Mesenchymal stem cell (in vitro differentiated cells and primary cell): Measurements from ENCODE around the gene TIMM44.
"Not testable (repeated sequence)": the region's sequence is repeated elsewhere in the genome, so short reads cannot be mapped to it uniquely, and the experiment has no call there.

Experiments
- DNase-seq: peaks from one replicate; pipeline ENCODE4 v3.0.0-alpha.2; 2013
- H2AFZ ChIP-seq: one replicate; pipeline ENCODE4 v1.6.1; 2013; ENCODE audit warnings: low read depth, mild to moderate bottlenecking, control low read depth, inconsistent platforms, low read length, moderate library complexity
- H2AK5ac ChIP-seq: 2 replicates; pipeline ENCODE4 v1.6.1; 2013; ENCODE audit warnings: low read length, moderate library complexity, mild to moderate bottlenecking, inconsistent platforms; ENCODE audit not compliant: severe bottlenecking
- H2BK120ac ChIP-seq: one replicate; pipeline ENCODE4 v1.6.1; 2013; ENCODE audit warnings: low read depth, mild to moderate bottlenecking, inconsistent platforms, low read length, moderate library complexity
- H2BK12ac ChIP-seq, 2 experiments: one replicate each; pipeline ENCODE4 v1.6.1; 2013; ENCODE audit warnings: inconsistent platforms in 2 of 2, low read length in 2 of 2, mild to moderate bottlenecking in 2 of 2, moderate library complexity in 2 of 2, control low read depth in 1 of 2
- H2BK15ac ChIP-seq: one replicate; pipeline ENCODE4 v1.6.1; 2013; ENCODE audit warnings: mild to moderate bottlenecking, low read depth, inconsistent platforms; ENCODE audit not compliant: poor library complexity, severe bottlenecking
- H2BK5ac ChIP-seq: 2 replicates; pipeline ENCODE4 v1.6.1; 2013; ENCODE audit warnings: low read depth, mild to moderate bottlenecking, low read length, control low read depth, inconsistent platforms; ENCODE audit not compliant: poor library complexity, severe bottlenecking
- H3K14ac ChIP-seq, 2 experiments: one replicate each; pipeline ENCODE4 v1.6.1; 2013; ENCODE audit warnings: inconsistent platforms in 2 of 2, low read length in 2 of 2, control low read depth in 1 of 2, mild to moderate bottlenecking in 1 of 2, moderate library complexity in 1 of 2
- H3K18ac ChIP-seq, 2 experiments: one replicate each; pipeline ENCODE4 v1.6.1; 2013; ENCODE audit warnings: inconsistent platforms in 2 of 2, low read length in 2 of 2, control low read depth in 1 of 2, low read depth in 1 of 2, mild to moderate bottlenecking in 1 of 2
- H3K23ac ChIP-seq, 2 experiments: one replicate each; pipeline ENCODE4 v1.6.1; 2013; ENCODE audit warnings: inconsistent platforms in 2 of 2, low read length in 2 of 2, mild to moderate bottlenecking in 2 of 2, moderate library complexity in 2 of 2, control low read depth in 1 of 2
- H3K27ac ChIP-seq: 2 replicates; pipeline ENCODE4 v1.5.1; 2013; ENCODE audit warnings: mild to moderate bottlenecking, moderate library complexity, low read length, control low read depth, inconsistent platforms; ENCODE audit not compliant: poor library complexity, severe bottlenecking
- H3K27me3 ChIP-seq, 2 experiments: 2 replicates each; pipeline versions ENCODE4 v1.6.1 to v1.7.0; 2013; ENCODE audit warnings: low read length in 2 of 2, mild to moderate bottlenecking in 2 of 2, moderate library complexity in 2 of 2, control low read depth in 1 of 2, inconsistent platforms in 1 of 2; ENCODE audit not compliant: control insufficient read depth in 1 of 2, insufficient read depth in 1 of 2
- H3K36me3 ChIP-seq, 2 experiments: 2 replicates each; pipeline versions ENCODE4 v1.6.1 to v1.7.0; 2013; ENCODE audit warnings: low read length in 2 of 2, control low read depth in 1 of 2, inconsistent platforms in 1 of 2, low read depth in 1 of 2, mild to moderate bottlenecking in 1 of 2; ENCODE audit not compliant: insufficient read depth in 2 of 2, control insufficient read depth in 1 of 2
- H3K4ac ChIP-seq, 2 experiments: one replicate each; pipeline ENCODE4 v1.6.1; 2013; ENCODE audit warnings: inconsistent platforms in 2 of 2, low read length in 2 of 2, mild to moderate bottlenecking in 2 of 2, moderate library complexity in 2 of 2, control low read depth in 1 of 2, low read depth in 1 of 2
- H3K4me1 ChIP-seq: 2 replicates; pipeline ENCODE4 v1.6.1; 2013; ENCODE audit warnings: low read depth, low read length, control low read depth; ENCODE audit not compliant: control insufficient read depth, insufficient read depth
- H3K4me2 ChIP-seq: 2 replicates; pipeline ENCODE4 v1.6.1; 2013; ENCODE audit warnings: low read length, mild to moderate bottlenecking, inconsistent platforms; ENCODE audit not compliant: poor library complexity, severe bottlenecking
- H3K4me3 ChIP-seq, 2 experiments: 2 replicates each; pipeline versions ENCODE4 v1.5.1 to v1.7.0; 2013; ENCODE audit warnings: low read length in 2 of 2, mild to moderate bottlenecking in 2 of 2, control low read depth in 1 of 2, low read depth in 1 of 2; ENCODE audit not compliant: insufficient read depth in 1 of 2
- H3K79me1 ChIP-seq: replicated peaks from 2 replicates; pipeline ENCODE4 v1.6.1; 2013; ENCODE audit warnings: mild to moderate bottlenecking, control low read depth, low read length, inconsistent platforms; ENCODE audit not compliant: poor library complexity, severe bottlenecking
- H3K9ac ChIP-seq: 2 replicates; pipeline ENCODE4 v1.7.0; 2013; ENCODE audit warnings: mild to moderate bottlenecking, low read length, moderate library complexity
- H3K9me3 ChIP-seq: 2 replicates; pipeline ENCODE4 v1.7.0; 2013; ENCODE audit warnings: mild to moderate bottlenecking, low read length; ENCODE audit not compliant: control insufficient read depth
- H4K8ac ChIP-seq: one replicate; pipeline ENCODE4 v1.6.1; 2013; ENCODE audit warnings: inconsistent platforms, mild to moderate bottlenecking, low read length, moderate library complexity
- H4K91ac ChIP-seq: one replicate; pipeline ENCODE4 v1.6.1; 2013; ENCODE audit warnings: mild to moderate bottlenecking, low read length, inconsistent platforms
- WGBS: methylation state at CpG from one replicate; pipeline ENCODE4 v1.1.7; 2013; ENCODE audit warnings: mixed read lengths; 5-methylcytosine and 5-hydroxymethylcytosine counted together

TIMM44 gene

GRCh38 chr19:7961082-7961481, 17.6 kb upstream of the TIMM44 start:
- peak overlapping the region; percentile 63 for H3K27ac ChIP-seq
- H2BK5ac ChIP-seq, H3K9me3 ChIP-seq, H3K9ac ChIP-seq, H2BK12ac ChIP-seq, H3K4ac ChIP-seq, H3K27me3 ChIP-seq, H3K23ac ChIP-seq, DNase-seq, H4K8ac ChIP-seq, H4K91ac ChIP-seq, H3K4me3 ChIP-seq, H2BK120ac ChIP-seq, H2AK5ac ChIP-seq, H3K14ac ChIP-seq, H3K18ac ChIP-seq, H3K4me2 ChIP-seq, H2AFZ ChIP-seq, H2BK15ac ChIP-seq: not testable (repeated sequence)
- H3K79me1 ChIP-seq: peaks cover 36% of the 10 kb centered on the region
- peaks cover 61 to 73% of the 10 kb centered on the region in 2 experiments for H3K36me3 ChIP-seq
- 97% methylated on average over 4 of the region's 4 CpGs for WGBS
- H3K4me1 ChIP-seq: peaks cover 11% of the 10 kb centered on the region

- Histone ChIP-seq H3K23ac (no peak overlapping the region), H3K4me1 (peaks cover 14% of the 10 kb centered on the region), H3K4me2 (no peak overlapping the region), H3K9ac (no peak overlapping the region), H3K27me3 (no peaks in the 10 kb centered on the region), H4K8ac (no peak overlapping the region), H2BK15ac (no peak overlapping the region), H2AFZ (no peak overlapping the region), H3K36me3 (peaks cover 46 to 56% of the 10 kb centered on the region in 2 experiments), H3K18ac (no peak overlapping the region), H2BK5ac (no peak overlapping the region), H3K4ac (no peak overlapping the region), H3K27ac (no peak overlapping the region), H3K9me3 (no peaks in the 10 kb centered on the region), H2AK5ac (no peak overlapping the region), H3K14ac (no peak overlapping the region), H2BK12ac (no peak overlapping the region), H2BK120ac (no peak overlapping the region), H4K91ac (no peak overlapping the region), H3K4me3 (no peak overlapping the region), H3K79me1 (peaks cover 24% of the 10 kb centered on the region)
- DNase-seq: no peak
- WGBS: 90% methylated on average over 6 of the region's 6 CpGs
Observed at GRCh38 chr19:7959211-7959610, 15.7 kb upstream of the TIMM44 start.

GRCh38 chr19:7955696-7956095, 12.2 kb upstream of the TIMM44 start:
- Histone ChIP-seq H2AFZ (no peak overlapping the region), H3K27me3 (no peaks in the 10 kb centered on the region), H2BK15ac (no peak overlapping the region), H3K27ac (no peak overlapping the region), H4K91ac (no peak overlapping the region), H3K4me3 (no peak overlapping the region), H2AK5ac (no peak overlapping the region), H3K4me2 (no peak overlapping the region), H3K36me3 (peaks cover 21 to 30% of the 10 kb centered on the region in 2 experiments), H4K8ac (no peak overlapping the region), H2BK5ac (no peak overlapping the region), H3K23ac (no peak overlapping the region), H2BK12ac (no peak overlapping the region), H3K9me3 (no peaks in the 10 kb centered on the region), H3K79me1 (peaks cover 16% of the 10 kb centered on the region), H3K4ac (no peak overlapping the region), H3K9ac (no peak overlapping the region), H3K4me1 (peaks cover 10% of the 10 kb centered on the region), H2BK120ac (no peak overlapping the region), H3K18ac (no peak overlapping the region), H3K14ac (no peak overlapping the region)
- WGBS: 88% methylated on average over 11 of the region's 11 CpGs
- DNase-seq: no peak

- Histone ChIP-seq H3K9me3 (no peaks in the 10 kb centered on the region), H2AK5ac (no peak overlapping the region), H3K14ac (no peak overlapping the region), H3K18ac (no peak overlapping the region), H3K9ac (no peak overlapping the region), H3K27me3 (no peaks in the 10 kb centered on the region), H3K36me3 (peaks cover 5 to 21% of the 10 kb centered on the region in 2 experiments), H2BK15ac (no peak overlapping the region), H3K4me1 (peaks cover 10% of the 10 kb centered on the region), H2AFZ (no peak overlapping the region), H3K23ac (no peak overlapping the region), H3K27ac (no peak overlapping the region), H3K4me2 (no peak overlapping the region), H3K4me3 (no peak overlapping the region), H2BK120ac (no peak overlapping the region), H4K91ac (no peak overlapping the region), H2BK12ac (no peak overlapping the region), H4K8ac (no peak overlapping the region), H3K4ac (no peak overlapping the region), H2BK5ac (no peak overlapping the region), H3K79me1 (peaks cover 5% of the 10 kb centered on the region)
- DNase-seq: no peak
- 88% methylated on average over 7 of the region's 7 CpGs for WGBS
Observed at GRCh38 chr19:7953576-7953975, 10.1 kb upstream of the TIMM44 start.
